ENCODE data around the gene ZNF573. TPM values are rescaled to one million over a fixed set of nuclear protein-coding genes. Genes with fewer than 3 reads are reported as not detected.

The ZNF573 gene
- total and polyA plus RNA-seq, 2 of the 13 experiments (the other 11 are each of a cell fraction or from before 2014, with no cell fraction given), result 3.1 to 9.3 TPM

GRCh38 chr19:37779127-37780005, at the start of gene ZNF573 (continued):
- TF ChIP-seq ZNF609 (CRISPR knock-in tag; IDR thresholded peaks at IDR 0.05; ENCODE audit: borderline replicate concordance) (no peak), ZIK1 (CRISPR knock-in tag; IDR thresholded peaks at IDR 0.05; ENCODE audit: borderline replicate concordance, low read depth) (no peak), ZNF264 (CRISPR knock-in tag; IDR thresholded peaks at IDR 0.05) (no peak), ZNF776 (CRISPR knock-in tag; IDR thresholded peaks at IDR 0.05) (no peak), SOX6 (IDR thresholded peaks at IDR 0.05) (no peak), SOX6 (CRISPR knock-in tag; IDR thresholded peaks at IDR 0.05) (peak; percentile 43; the same call in 1 of the 2 replicates), ZNF660 (CRISPR knock-in tag; IDR thresholded peaks at IDR 0.05; ENCODE audit: borderline replicate concordance, low read depth) (no peak), AHDC1 (CRISPR knock-in tag; IDR thresholded peaks at IDR 0.05; ENCODE audit: borderline replicate concordance) (no peak; the same call in 1 of the 2 replicates), KDM5A (IDR thresholded peaks at IDR 0.05; ENCODE audit: borderline replicate concordance, low read length) (peak; percentile 61; the same call in 1 of the 2 replicates), TBP (CRISPR knock-in tag; IDR thresholded peaks at IDR 0.05) (no peak), ZNF512B (CRISPR knock-in tag; IDR thresholded peaks at IDR 0.05; ENCODE audit: borderline replicate concordance) (peak; percentile 86; the same call in 1 of the 2 replicates), ZNF629 (CRISPR knock-in tag; conservative IDR thresholded peaks at IDR 0.05) (no peak; the same call in 1 of the 2 replicates), YY1 (IDR thresholded peaks at IDR 0.05; ENCODE audit: insufficient read depth, insufficient replicate concordance, low read depth, low read length) (peak; percentile 92)

All from HepG2 (cell line).